NCI-H146 treated with DMSO at 0.1 percent for 48 hours (cell line): ENCODE measurements around the gene ENPP1.
"Not testable (repeated sequence)": the region's sequence is repeated elsewhere in the genome, so short reads cannot be mapped to it uniquely, and the experiment has no call there.

Experiments used
- DNase-seq: peaks from one replicate; lab custom pipeline; 2025; ENCODE audit not compliant: unreplicated experiment; lab: John Stamatoyannopoulos, UW

The ENPP1 gene

DNA sequence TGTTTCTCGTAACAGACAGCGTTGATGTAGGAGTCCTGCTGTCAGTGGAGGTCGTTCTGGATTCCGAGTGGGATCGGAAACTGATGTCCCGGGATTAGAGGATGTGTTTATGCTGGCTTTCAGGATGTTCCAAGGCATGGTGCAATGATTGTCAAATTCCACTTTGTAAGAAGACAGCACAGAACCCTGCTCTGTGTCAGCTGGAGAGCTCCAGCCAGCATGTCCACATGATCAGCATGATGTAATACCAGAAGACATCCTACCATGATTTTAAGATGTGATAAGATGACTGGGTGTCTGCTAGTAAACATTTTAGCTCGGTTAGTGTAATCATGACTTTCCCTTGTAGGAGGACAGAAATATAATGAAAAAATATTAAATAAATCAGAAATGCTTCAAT is 20.3 kb downstream of the ENPP1 start:
- no peak for DNase-seq

DNA sequence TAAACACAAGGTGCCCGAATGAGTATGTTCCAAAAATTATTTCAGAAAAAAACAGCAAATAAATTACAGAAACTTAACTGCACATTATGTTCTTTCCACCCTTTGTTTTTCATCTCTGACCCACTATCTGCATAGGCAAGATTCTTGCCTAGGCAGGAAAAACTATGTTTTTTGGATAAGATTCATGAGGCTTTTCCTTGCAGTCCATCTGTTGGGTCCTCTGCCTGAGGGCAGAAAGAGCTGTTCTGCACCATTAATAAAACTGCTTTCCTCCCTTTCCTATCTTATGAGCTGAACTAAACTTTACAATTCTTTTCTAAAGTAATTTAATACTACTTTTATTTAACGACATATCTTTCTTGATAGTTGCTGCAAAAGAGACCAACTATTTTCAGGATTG is 21.1 kb downstream of the ENPP1 start:
- no peak for DNase-seq

DNA sequence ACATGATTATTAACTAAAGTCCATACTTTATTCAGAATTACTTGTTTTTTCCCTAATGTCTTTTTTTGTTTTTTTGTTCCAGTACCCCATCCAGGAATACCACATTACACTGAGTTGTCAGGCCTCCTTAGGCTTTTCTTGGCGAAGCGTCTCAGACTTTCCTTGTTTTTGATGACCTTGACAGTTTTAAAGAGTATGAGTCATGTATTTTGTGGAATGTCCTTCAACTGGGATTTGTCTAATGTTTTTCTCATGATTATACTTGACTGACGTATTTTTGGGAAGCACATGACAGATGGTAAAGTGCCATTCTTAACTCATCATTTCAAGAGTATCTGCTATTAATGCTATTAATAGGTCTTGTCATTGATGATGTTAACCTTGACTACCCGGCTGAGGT is 23.6 kb downstream of the ENPP1 start:
- no peak for DNase-seq

DNA sequence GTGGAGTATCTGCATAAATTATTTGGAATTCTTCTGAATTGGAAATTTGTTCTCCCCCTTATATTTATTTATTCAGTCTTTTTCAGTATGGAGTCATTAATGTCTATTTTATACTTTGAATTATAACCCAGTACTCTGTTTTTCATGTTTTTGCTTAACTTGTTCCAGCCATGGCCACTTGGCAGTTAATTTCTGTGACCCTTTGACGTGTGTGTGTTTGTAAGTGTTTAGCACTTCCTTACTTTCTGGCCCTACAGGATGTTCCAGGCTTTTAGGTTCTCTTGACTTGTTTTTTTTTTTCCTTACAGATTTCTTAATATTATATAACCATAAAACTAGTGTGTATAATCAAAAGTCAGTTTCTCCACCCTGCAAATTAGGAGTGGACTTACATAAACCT is 24.1 kb downstream of the ENPP1 start:
- no peak for DNase-seq

DNA sequence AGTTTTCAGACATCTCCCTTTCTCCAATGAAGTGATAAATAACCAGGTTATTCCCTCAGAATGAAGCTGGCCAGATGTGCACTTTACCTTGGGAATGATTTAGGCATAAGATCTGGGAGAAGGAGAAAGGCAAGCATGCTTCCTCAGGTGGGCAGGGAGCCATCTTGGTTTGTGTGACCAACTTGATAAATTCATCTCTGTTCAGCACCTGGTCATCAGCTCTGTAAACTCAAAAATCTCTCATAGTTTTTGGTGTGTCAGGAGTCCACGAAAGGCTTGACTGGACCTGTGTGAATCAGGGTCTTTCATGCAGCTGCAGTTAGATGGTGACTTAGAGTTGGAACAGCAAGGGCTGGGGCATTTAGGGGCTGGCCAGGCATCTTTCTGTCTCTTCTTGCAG is 24.5 kb downstream of the ENPP1 start:
- no peak for DNase-seq

DNA sequence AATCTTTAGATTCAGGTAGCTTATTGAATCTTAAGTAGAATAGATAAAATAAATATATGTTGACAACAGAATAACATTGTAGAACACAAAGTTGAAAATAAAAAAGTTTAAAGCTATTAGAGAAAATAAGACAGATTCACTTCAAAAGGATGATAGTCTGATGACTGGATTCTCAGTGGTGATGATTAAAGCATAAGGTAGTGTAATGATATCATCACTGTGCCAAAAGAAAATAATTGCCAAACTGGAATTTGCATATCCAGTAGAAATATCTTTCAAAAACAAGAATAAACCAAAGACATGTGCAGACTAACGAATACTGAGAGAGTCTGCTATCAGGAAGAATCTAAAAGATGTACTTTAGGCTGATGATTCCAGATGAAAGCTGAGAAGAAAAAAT is 30.2 kb downstream of the ENPP1 start:
- no peak for DNase-seq

DNA sequence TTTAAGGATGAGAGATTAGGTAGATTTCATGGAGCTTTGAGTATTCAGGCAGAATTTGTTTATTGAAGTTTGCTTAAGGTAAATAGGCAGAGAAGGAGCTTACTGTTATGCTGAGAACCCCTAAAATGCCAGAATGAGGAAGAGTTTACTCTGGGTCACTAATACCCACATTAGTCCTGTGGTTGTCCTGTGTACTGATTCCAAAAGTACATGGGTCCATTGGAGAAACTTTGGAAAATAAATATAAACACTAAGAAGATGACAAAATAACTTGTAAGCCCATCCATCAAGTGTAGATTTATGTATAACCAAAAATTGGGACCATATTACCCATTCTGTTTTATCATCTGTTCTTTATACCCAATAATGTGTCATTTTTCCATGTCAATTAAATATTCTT is 31.6 kb downstream of the ENPP1 start:
- DNase-seq: no peak

DNA sequence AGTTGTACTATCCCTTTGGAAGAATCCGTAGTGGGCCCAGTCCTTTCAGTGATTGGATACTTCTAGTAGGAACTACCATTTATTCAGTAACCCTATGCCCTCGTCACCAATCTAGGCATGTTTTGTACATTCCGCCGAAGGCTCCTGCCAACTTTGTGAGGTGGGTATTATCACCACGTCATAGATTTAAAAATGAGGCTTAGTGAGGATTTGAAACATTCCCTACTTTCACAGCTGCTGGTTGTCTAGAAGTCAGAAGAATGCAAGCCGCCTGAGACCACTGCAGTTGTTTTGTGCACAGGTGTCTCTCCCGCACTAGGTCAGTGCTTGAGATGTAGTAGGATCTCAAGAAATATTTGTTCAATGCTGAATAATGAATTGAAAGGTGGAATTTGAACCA is 32.6 kb downstream of the ENPP1 start:
- DNase-seq: no peak

DNA sequence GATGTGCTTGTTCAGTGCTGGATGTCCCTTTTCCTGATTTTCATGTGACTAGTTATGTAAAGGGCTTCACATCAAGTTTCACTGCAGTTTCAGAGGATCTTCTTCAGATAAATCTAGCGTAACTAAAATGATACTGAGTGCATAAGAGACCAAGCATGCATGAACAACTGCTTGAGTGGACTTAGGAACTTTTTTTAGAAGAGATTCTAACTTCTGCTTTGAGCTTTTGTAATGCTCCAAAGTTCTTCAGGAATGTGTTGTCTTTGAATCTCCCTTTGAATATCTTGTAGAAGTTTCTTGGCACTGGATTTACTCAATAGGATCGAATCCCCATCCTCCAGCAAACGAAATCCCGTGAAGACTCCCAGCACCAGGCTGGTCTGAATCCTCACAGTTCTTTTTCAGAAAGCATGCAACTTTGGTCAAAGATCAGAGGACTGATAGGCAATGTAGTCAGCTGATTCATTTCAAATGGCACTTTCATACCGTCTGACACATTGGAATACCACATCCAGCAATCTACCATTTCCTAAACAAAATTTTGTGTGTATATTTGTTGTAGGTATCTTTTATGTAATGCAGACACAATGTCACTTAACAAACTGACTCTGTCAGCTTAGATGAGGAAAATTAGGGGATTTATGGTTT is 33.2 kb downstream of the ENPP1 start:
- no peak for DNase-seq

DNA sequence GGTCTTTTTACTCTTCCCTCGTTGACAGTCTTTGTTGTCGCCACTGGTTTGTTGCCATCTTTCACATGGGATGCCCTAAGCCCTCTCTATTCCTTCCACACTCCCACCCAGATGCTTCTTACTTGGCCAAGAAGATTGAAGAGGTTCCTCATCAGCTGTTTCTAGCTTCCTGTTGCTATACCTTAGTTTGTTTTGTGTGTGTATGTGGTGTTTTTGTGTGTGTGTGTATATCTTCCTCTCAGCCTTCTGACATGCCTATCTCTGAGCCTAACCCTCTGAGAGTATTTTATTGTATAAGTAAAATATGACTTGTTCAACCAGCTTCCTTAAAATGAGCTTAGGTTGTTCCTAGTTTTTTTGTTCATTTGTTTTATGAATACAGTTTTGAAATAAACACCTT is 35.9 kb downstream of the ENPP1 start:
- no peak for DNase-seq

DNA sequence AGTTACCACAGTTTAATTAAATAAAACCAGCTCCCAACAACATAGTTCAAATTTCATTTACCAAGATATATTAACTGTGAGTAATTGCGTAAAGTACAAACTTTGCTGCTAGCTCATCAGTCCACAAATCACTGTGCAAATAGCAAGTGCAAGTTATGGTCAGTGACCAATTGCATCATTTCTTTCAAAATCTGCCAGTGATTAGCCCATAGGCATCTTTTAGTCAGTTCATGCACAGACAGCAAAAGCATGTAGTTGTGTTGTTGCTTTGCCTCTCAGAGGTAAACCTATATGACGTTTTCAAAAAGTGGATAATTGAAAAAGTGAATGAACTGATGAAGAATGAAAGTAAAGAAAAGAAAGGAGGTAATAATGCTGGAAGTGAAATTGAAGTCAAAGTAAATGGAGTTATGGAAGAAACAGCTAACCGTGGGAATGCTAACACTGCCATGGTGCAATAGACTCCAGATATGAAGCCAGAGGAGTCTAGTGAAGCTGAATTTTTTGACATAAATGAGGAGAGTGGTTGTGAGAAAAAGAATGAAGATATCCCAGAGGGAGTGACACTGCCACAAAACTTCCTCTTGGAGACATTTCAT is 36.5 kb downstream of the ENPP1 start:
- no peak for DNase-seq

DNA sequence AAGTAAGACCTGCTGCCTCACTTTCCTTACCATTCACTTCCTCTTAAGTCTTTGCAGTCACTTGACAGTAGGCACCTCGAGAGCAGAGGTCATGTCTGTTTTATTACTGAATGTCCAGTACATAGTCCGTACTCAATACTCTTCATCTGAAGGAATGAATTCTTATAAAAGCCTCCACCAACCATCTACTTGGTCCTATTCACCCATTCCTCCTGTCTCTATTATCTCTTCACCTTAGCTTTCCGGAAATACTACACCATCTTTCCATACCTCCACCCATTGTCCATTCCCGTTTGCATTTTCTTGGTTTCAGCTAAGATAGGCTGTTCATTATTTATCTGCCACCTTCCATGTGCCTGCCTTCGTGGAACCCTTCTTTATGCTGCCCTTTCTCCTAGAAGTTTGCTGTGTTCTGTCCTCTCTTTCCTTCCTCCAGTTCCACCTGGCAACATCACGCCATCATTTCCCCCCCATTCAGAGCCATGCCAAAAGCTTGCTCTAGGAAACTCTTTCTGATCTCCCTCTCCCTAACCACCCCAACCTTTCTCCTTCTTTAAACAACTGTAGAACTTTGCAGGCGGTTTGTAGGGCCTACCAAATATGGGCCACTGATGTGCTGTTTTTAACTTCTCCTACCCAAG is 38.3 kb downstream of the ENPP1 start:
- DNase-seq: no peak

DNA sequence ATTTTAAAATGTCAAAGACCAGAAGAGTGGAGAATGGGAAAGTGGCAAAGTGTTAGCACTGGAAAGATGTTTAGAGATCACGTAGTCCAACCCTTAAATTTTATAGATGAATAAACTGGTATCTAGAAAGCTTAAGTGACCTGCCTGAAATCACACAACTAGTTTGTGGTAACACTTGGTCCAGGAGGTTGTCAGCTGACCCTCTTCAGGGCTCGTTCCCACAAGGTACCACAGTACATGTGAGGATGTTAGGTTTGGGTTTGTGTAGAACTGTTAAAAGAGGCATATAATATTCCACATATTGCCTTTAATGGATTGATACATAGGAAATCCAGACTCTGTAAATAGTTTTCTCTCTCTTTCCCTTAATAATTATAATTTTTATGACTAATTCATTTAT is 39.1 kb downstream of the ENPP1 start:
- DNase-seq: no peak

DNA sequence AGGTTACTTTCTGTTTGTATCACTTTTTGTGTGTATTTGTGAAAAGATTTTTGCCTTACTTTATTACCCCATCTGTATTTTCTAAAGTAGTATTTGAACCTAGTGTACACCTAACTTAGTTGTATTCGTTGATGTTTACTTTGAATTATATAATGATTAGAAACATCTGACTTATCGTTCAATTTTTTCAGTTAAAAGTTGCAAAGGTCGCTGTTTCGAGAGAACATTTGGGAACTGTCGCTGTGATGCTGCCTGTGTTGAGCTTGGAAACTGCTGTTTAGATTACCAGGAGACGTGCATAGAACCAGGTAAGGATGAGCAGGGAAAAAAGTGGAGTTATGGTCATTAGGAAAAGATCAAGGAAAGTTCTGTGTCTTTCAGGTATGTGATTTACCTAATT is 42.0 kb downstream of the ENPP1 start:
- no peak for DNase-seq

DNA sequence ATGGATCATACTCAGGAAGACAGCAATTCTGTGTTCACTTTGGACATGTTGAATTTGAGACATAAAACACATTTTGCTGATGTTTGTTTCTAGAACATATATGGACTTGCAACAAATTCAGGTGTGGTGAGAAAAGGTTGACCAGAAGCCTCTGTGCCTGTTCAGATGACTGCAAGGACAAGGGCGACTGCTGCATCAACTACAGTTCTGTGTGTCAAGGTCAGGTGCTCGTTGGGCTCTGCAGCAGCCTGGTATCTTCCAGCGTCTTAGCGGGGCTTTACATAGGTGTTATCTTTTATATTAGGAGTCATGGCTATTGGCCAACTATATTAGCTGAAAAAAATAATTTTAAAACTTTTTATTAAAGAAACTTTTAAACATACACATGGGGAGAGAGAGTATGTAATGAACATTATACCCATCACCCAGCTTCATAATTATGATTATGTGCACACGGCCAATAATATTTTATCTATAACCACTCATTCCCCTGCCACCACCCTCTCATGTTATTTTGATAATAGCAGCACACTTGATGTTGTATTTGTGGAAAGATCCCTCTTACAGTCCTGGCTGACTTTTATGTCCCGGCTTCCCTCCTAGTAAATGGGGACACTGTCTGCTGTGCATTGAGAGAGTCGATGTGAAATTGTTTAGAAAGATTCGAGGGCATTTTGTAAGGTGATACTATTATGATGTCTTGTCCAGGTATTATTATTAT is 43.4 kb downstream of the ENPP1 start:
- no peak for DNase-seq

DNA sequence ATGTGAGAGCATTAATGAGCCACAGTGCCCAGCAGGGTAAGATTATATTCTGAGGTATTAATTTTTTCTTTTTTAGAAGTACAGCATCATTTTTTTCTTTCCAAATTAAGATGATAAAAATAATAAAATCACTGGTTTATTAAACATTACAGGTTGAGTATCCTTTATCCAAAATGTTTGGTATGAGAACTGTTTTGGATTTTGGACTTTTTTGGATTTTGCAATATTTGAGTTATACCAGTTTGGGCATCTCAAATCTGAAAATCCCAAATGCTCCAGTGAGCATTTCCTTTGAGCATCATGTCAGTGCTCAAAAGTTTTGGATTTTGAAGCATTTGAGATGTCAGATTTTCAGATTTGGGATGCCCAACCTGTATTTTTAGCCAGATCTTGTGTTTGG is 44.4 kb downstream of the ENPP1 start:
- no peak for DNase-seq

DNA sequence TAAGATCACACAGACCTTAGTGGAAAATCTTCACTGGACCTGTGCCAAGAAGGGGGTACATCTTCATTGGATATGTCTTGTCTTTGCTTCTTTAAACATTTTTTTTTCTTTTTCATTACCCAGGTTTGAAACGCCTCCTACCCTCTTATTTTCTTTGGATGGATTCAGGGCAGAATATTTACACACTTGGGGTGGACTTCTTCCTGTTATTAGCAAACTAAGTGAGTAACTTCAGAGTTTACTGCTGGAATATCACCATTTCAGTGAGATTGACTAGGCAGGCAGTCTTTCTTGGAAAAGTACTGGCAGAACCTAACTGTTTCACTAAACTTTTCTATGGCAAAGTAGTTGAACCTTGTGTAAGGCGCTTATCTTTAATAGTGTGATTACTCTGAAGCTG is 47.0 kb downstream of the ENPP1 start:
- no peak for DNase-seq

DNA sequence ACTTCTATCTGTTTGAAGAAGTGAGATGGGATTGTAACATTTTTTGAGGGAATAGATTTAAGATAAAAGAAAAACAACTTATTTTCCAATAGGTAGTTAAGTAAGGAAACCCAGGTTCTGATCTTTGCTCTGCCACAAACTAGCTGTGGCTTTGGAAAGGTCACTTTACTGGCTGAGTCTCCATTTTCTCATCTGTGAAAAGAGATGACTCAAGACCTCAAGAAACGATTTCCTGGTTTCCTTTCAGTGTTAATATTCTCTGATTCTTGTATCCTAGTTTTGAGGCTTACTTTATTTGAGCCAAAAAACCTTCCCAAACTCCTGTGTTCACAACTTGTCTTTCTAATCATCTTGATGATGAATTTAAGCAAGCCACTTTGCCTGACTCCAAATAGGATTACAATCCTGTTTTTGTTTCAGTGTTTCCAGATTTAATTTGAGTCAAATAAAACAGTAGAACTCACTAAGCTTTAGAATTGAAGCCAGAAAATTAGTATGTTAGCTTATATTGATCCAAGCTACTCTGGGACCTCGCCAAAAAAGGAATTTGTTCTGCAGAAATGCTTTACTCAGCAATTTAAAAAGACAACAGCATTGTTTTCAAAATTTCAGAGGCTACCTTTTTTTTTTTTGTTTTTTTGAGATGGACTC is 51.1 kb downstream of the ENPP1 start:
- DNase-seq: no peak

DNA sequence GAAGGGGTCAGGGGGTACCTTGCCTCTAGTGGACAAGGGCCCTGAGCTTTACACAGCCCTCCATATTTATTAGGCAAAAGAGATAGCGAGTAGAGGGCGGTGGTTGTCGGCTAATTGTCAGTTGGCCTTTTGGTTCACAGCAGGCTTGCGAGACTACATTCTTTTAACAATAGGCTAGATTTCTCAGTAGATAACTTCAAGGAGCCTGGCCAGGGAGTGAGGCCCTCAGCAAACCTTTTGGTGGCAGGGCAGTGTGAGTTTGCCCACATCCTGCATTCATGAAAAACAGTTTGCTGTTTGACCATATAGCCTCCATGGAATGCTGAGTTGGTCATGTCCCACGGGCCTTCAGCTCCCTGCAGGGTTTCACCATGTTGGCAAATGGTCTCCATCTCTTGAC is 51.8 kb downstream of the ENPP1 start:
- DNase-seq: not testable (repeated sequence)

DNA sequence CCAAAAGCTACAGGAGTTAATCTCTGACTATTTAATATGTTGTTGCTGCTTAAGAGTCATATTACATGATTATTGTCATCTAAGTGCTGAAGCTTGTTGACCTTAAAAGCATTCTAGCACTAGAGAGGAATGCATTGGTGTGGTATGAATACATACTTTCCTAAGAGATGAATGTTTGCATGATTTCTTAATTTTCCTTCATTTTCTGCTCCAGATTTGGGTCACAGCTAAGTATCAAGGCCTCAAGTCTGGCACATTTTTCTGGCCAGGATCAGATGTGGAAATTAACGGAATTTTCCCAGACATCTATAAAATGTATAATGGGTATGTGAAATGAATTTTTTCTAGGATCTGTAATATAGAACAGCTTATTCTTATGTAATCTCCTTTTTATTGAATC is 53.6 kb downstream of the ENPP1 start:
- no peak for DNase-seq

DNA sequence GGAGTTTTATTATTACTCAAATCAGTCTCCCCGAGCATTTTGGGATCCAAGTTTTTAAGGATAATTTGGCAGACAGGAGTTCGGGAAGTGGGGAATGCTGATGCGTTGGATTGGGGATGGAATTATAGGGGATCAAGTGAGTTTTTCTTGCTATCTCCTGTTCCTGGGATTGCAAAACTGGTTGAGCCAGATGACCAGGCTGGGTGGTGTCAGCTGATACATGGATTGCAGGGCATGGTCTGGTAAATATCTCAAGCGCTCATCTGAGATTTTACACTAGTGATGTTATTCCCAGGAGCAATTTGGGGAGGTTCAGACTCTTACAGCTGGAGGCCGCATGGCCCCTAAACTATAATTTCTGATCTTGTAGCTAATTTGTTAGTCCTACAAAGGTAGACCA is 54.7 kb downstream of the ENPP1 start:
- DNase-seq: no peak

DNA sequence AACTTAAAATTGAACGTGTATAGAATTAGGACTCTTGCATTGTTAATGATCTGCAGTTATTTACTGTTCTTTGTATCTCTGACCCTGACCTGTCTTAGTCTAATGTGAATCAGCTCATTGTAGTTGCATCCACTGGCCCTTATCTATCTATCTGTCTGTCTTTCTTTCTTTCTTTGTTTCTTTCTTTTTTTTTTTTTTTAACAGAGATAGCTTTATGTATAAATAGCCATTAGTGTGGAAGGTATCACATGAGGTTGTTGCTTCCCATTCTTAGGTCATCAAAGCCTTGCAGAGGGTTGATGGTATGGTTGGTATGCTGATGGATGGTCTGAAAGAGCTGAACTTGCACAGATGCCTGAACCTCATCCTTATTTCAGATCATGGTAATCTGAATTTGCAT is 59.9 kb downstream of the ENPP1 start:
- no peak for DNase-seq
